ENCODE data around the gene FN3KRP.

Gene FN3KRP

GRCh38 chr17:82756166-82756565 lies 39.7 kb downstream of the FN3KRP start:
- no peak for TF ChIP-seq GLIS3 (CRISPR knock-in tag; IDR thresholded peaks at IDR 0.05)
- TF ChIP-seq BACH2 (CRISPR knock-in tag; IDR thresholded peaks at IDR 0.05; ENCODE audit: borderline replicate concordance), result no peak
- no peak for TF ChIP-seq ZFP3 (CRISPR knock-in tag; IDR thresholded peaks at IDR 0.05)
- no peak for TF ChIP-seq PPARA (CRISPR knock-in tag; IDR thresholded peaks at IDR 0.05; ENCODE audit: borderline replicate concordance)
- TF ChIP-seq POU6F1 (CRISPR knock-in tag; IDR thresholded peaks at IDR 0.05; ENCODE audit: borderline replicate concordance, low read depth), result no peak
- TF ChIP-seq ZFP30 (CRISPR knock-in tag; IDR thresholded peaks at IDR 0.05), result no peak
- TF ChIP-seq TCF4 (CRISPR knock-in tag; IDR thresholded peaks at IDR 0.05; ENCODE audit: borderline replicate concordance), result no peak
- no peak for TF ChIP-seq TOX (CRISPR knock-in tag; IDR thresholded peaks at IDR 0.05; ENCODE audit: borderline replicate concordance)
- TF ChIP-seq CSRNP3 (CRISPR knock-in tag; IDR thresholded peaks at IDR 0.05), result no peak
- TF ChIP-seq ZNF565 (CRISPR knock-in tag; conservative IDR thresholded peaks at IDR 0.05; ENCODE audit: low read depth), result no peak
- TF ChIP-seq OSR1 (CRISPR knock-in tag; IDR thresholded peaks at IDR 0.05), result no peak
- TF ChIP-seq TSHZ2 (CRISPR knock-in tag; IDR thresholded peaks at IDR 0.05), result no peak
- TF ChIP-seq ARNTL (CRISPR knock-in tag; IDR thresholded peaks at IDR 0.05; ENCODE audit: borderline replicate concordance, low read depth), result no peak
- TF ChIP-seq ZNF70 (CRISPR knock-in tag; IDR thresholded peaks at IDR 0.05), result no peak
- no peak for TF ChIP-seq SNAI2 (CRISPR knock-in tag; IDR thresholded peaks at IDR 0.05)
- TF ChIP-seq CSDC2 (CRISPR knock-in tag; IDR thresholded peaks at IDR 0.05), result no peak
- no peak for TF ChIP-seq CREB5 (CRISPR knock-in tag; IDR thresholded peaks at IDR 0.05; ENCODE audit: low read depth)
- no peak for ATAC-seq

- TF ChIP-seq OSR1 (CRISPR knock-in tag; IDR thresholded peaks at IDR 0.05) (no peak), ZFP3 (CRISPR knock-in tag; IDR thresholded peaks at IDR 0.05) (no peak), ZC3H10 (CRISPR knock-in tag; IDR thresholded peaks at IDR 0.05) (no peak), TSHZ2 (CRISPR knock-in tag; IDR thresholded peaks at IDR 0.05) (no peak), ESRRG (CRISPR knock-in tag; IDR thresholded peaks at IDR 0.05) (no peak), ZFP30 (CRISPR knock-in tag; IDR thresholded peaks at IDR 0.05) (no peak), TCF4 (CRISPR knock-in tag; IDR thresholded peaks at IDR 0.05; ENCODE audit: borderline replicate concordance) (no peak), PPARA (CRISPR knock-in tag; IDR thresholded peaks at IDR 0.05; ENCODE audit: borderline replicate concordance) (no peak), ZNF8 (CRISPR knock-in tag; IDR thresholded peaks at IDR 0.05) (no peak), CSRNP3 (CRISPR knock-in tag; IDR thresholded peaks at IDR 0.05) (no peak), BACH2 (CRISPR knock-in tag; IDR thresholded peaks at IDR 0.05; ENCODE audit: borderline replicate concordance) (no peak), GLIS3 (CRISPR knock-in tag; IDR thresholded peaks at IDR 0.05) (no peak), PATZ1 (CRISPR knock-in tag; IDR thresholded peaks at IDR 0.05; ENCODE audit: borderline replicate concordance) (no peak), RARB (CRISPR knock-in tag; IDR thresholded peaks at IDR 0.05) (no peak), SNAI2 (CRISPR knock-in tag; IDR thresholded peaks at IDR 0.05) (no peak), CSDC2 (CRISPR knock-in tag; IDR thresholded peaks at IDR 0.05) (no peak), POU6F1 (CRISPR knock-in tag; IDR thresholded peaks at IDR 0.05; ENCODE audit: borderline replicate concordance, low read depth) (no peak)
- no peak for ATAC-seq
Observed at GRCh38 chr17:82765371-82765770, 48.9 kb downstream of the FN3KRP start.

Data from SK-N-SH treated with all-trans-retinoic acid at 6 μM for 48 hours (cell line).